Measurements from ENCODE around the gene SDHB.
A peak's percentile ranks its signal among the peaks of the same experiment; 100 is the strongest.

SDHB gene

DNA sequence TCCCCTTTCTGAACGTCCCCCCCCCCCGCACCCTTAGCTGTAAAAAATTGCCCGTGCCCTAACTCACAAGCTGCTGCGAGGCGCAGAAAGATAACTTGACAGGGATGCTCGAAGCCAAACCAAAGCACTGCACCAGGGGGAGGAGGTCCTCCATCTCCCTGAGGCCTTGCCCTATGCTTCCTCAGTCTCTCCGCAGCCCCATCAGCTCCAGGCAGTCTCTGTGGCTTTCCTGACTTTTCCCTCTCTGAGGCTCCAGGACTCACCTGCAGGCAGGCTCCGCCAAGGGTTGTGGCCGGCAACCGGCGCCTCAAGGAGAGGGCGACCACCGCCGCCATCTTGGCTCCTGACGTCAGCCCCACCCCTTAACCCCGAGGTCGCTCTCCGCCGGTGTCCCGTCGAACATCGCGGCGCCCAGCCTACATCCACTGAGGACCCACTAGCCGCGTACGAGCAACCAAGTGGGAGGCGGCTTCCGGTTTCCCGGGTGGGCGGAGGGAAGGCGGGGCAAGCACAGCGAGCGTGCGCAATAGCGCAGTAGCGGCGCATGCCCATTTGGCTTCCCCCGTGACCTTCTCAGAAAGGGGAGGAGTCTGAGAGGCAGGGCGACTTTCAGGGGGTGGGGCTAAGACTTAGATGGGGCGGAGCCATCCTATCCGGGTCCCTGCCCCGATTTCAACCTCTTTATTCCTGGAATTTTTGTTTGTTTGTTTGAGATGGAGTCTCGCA, at the start of gene SDHB:
TSS of gene SDHB (minus strand) at position 348 of the 726 bp plus-strand sequence. CDS start at position 335, 13 bp downstream.
- DNase-seq = peak; percentile 97

DNA sequence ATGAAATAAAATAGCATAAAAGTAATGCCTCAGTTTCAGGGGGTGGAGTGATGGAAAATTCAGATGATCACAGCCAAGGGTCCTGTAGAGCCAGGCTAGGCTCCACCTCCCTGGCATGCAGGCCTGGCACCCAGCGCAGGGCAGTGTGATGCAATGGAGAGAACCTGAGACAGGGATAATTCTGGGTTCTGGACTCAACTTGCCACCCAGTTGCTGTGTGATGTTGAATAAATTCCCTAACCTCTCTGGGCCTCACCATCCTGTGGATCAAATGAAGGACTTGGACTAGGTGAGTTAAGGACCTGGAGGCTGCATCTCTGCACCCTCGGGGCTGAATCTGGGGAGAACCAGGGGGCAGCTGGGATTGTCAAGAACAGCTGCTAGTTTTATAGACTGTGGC, 48.4 kb upstream of the SDHB start:
- no peak for DNase-seq

- no peak for DNase-seq
These were observed 47.4 kb upstream of the SDHB start for GRCh38 chr1:17101261-17101660.

- no peak for DNase-seq
These were observed 45.9 kb upstream of the SDHB start for GRCh38 chr1:17099616-17100340.

DNA sequence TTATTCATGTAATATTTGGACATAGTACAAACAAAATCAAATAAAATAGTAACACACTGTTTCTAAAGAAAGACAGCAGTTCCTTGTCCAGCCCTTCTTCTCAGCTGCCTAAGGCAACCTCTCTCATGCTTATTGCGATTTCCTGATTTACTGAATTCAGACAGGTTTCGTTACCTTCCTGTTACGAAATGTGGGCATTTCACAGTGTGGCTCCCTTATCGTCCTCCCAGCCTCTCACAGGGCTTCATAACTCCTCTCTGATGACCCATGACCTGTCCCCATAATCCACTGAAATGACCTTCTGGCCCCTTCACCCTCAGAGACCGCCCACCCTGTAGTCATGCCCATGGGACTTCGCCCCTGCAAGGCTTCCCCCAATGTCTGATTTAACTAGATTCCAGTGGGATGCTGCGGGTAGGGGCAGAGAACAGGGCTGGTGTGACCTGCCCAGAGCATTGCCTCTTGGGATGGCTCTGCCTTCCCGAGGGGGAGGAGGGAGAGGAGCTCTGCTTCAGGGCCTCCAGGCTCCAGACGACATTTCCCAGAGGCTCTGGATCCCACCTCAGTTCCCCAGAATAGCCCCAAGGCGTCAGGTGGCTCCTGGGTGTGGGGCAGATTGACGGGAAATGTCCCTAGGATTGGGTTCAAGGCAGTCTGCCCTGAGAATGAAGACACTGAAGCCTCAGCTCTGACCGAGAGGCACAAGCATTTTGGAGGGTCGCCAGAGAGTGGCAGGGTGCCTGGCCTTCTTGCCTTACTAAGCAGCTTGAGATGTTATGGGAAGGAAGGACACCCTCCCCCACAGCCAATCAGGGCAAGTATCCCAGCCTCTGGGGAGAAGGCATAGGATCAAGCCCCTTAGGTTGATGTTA, 44.9 kb upstream of the SDHB start:
- no peak for DNase-seq

DNA sequence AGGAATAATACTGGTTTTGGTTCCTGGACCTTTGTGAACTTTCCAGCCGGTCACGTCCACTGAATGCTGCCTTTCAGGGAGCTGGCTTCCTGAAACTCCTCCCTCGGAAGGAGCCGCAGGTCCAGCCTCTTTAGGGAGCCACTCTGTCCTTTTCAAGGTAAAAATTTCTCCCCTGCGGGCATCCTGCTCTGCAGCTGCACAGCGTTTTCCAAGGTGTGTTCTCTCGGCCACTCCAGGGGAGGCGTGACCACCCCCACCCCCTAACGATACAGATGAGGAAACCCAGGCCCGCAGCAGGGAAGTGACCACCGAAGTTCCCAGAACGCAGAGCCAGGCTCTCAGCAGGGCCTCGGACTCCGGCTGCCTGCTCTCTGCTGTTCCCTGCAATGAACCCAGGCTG, 44.0 kb upstream of the SDHB start:
- DNase-seq = no peak

DNA sequence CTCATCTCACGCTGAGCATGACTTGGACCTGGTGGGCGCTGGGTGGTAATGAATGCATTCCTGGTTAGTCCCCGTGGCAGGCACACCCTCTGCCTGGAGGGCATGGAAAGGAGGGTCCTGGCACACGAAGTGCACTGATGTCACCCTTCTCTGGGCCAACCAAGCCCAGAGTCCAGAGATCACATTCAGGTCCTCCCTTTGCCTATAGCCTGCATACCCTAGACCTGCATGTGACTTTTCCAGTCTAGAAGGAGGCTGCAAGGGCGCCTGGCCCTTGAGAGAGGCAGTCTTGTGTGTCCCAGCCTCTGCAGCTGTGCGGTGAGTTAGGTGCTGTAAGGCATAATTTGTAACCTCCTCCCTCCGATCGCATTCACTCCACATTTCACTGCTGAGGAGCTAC, 43.3 kb upstream of the SDHB start:
- no peak for DNase-seq

DNA sequence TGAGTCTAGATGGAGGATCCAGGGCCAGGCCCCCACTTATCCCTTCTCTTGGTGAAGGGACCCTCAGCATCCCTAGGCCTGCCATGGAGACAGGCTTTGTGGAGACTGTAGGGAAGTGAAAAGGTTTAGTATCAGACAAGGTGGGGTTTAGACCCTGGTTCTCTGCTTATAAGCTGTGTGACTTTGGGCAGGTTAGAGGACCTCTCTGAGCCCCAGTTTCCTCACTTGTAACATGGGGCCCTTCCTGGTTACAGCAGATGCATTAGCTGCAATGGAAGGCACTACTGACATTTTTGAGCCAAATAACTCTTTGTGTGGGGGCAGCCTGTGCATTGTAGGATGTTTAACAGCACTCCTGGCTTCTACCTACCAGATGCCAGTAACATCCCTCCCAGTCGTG, 42.8 kb upstream of the SDHB start:
- no peak for DNase-seq

- no peak for DNase-seq
These were observed 41.3 kb upstream of the SDHB start for GRCh38 chr1:17095141-17095540.

DNA sequence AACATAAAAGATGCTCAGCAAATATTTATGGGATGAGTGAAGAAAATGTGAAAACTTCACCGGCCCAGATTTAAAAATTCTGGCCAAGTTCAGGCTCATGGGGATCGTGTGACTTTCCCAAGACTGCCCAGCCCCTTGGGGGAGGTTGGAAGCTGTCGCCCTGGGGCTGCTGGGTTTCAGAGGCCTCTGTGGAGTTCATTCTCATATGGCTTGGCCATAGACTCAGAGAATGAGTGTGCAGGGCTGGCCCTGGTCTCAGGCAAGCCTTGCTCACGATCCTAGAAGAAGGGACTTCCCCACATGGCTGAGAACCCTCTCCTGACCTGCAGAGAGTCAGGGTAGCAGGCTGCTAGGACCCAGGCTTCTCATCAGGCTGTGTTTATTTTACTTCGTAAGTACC, 40.8 kb upstream of the SDHB start:
- DNase-seq = no peak

DNA sequence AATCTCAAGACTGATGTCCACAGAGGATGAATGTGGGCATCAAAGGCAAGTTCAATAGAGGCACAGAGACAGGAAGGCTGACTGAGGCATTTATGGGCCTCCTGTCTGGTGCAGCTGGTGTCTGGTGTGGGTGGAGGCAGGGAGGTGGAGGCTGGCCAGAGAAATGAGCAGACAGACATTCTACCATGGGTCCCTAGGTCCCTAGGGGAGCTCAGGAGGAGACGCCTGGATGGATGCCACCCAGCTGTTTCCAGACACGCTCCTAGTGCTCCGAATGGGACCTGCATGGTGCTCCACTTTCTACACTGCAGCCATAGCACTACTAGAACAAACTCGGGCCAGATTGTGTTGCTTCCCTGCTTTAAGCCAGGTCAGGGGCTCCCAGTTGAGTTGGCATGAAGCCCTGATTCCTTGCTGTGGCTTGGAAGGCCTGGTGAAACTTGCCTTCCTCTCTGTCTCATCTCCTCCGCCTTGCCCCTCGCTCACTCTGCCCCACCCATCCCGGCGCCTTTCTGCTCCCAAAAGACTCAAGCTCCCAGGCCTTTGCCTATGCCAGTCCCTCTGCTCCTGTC, 40.1 kb upstream of the SDHB start:
- no peak for DNase-seq

DNA sequence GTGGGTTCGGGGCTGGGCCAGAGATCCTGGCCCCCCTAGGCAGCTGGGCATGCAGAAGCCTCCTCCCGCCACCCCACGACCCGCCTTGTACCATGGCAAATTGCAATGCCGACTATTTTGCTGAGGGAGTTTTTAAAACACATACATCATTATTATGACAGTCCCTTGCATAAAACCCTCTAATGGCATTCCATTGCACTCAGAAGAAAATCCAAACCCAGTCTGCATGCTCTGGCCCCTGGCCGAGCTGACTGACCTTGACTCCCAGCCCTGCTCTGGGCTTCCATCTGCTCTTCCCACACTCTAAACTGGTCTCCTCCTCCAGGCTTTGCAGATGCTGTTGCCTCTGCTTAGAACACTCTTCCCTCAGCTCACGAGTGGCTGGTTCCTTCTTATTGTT, 37.4 kb upstream of the SDHB start:
- DNase-seq = no peak

GRCh38 chr1:17089506-17089905, 35.7 kb upstream of the SDHB start:
- no peak for DNase-seq

DNA sequence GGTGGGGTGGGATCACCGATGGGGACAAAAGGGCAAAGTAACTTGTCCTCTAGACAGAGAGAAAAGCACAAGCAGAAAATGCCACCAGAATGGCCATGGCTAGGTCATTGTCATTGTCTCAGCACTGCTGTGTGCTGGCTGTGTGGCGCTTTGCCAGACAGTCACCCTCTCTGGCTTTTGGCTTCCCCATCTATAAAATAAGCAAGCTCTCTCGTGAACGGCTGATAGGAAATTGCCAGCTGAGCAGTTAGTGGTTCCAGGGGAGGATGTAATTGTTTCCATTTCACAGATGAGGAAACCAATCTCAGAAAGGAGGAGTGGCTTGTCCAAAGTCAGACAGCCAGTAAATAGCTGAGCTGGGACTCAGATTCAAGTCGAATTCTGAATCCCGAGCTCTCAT, 32.9 kb upstream of the SDHB start:
- no peak for DNase-seq

- no peak for DNase-seq
These were observed 31.0 kb upstream of the SDHB start for GRCh38 chr1:17084787-17085186.

- no peak for DNase-seq
These were observed 28.9 kb upstream of the SDHB start for GRCh38 chr1:17082761-17083160.

DNA sequence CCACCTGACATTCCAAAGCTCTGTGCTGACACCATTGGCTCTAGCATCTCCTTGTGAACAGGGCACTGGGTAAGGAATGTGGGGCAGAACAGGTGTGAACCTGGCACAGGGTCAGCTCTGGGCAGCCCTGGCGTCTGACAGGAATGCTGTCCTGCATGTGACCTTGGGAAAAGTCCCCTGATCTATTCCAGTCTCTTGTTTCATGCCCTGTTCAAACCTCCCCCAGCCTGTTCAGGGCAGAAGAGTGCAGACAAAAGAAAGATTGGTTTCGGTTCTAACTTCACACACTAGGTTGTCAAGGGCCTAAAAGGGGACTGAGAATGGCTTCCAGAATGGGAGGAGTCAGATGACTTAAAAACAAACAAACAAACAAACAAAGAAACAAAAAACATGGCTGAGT, 27.6 kb upstream of the SDHB start:
- no peak for DNase-seq

DNA sequence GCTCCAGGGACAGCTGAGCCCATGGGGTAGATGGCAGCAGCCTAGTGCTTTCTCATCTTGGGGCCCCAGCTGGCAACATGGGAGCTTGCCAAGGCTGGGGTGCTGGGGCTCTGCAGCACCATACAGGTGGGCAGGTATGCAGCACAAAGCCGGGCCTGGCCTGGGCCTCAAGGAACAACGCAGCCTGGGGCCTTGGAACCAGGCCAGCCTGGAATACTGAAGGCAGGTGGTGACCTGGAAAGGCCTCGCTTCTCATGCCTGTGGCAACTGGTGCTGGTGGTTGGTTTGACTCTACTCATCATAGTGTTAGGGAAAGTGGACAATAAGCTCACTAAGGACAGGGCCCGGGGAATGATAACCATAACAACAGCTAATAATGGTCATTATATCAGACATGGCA, 27.0 kb upstream of the SDHB start:
- DNase-seq = peak; percentile 40

GRCh38 chr1:17080085-17080759, 26.4 kb upstream of the SDHB start:
- no peak for DNase-seq

GRCh38 chr1:17078991-17079868, 25.4 kb upstream of the SDHB start:
- no peak for DNase-seq

DNA sequence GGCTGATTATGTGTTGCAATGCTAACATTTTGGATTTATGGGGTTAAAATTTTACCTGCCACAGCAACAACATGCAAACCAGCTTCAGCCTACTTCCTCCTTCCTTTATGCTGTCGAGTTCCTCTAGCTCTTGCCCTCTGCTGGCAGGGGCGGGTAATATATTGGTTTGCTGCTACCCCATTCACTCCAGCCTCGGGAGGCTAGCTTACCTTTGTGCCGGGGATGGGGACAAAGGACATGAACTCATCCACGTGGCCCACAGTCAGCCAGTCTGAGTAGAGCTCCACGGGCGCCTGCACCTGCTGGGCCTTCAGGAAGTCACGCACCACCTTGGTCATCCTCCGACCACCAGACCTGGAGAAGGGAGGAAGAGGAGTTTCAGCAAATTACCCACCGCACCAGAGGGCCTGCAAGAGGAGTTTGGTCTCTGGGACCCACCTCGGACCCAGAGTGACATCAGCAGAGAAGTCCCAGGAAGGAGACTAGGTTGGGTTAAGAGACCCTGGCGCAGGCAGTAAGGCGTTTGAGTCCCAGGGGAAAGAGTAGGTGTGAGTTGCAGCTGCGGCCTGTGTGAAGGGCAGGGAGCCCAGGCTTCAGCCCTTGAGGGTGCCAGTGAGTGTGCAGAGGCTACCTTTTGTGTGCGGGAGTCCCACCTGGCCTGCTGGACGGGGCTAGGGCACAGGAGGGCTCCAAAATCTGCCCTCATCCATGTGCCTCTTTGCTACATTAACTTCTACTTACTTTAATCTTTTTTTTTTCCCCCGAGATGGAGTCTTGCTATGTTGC, 21.8 kb upstream of the SDHB start:
- peak; percentile 30 for DNase-seq

All from NCI-H69 (cell line).